Astrocyte of the spinal cord (primary cell): ENCODE data around the gene ARL15.

ENCODE experiments used
- DNase-seq: peaks from one replicate; pipeline ENCODE4 v3.0.0; 2011; ENCODE audit warnings: low read depth, low spot score
- H3K4me3 ChIP-seq: 2 replicates; pipeline ENCODE4 v1.5.1; 2011; ENCODE audit warnings: low read depth, mild to moderate bottlenecking, low read length, moderate library complexity
- in situ Hi-C: cut with HindIII; loops from 2 replicates; pipeline ENCODE4 v1.10.0; 2017; ENCODE audit warnings: low sequenced_read_pairs
- TF ChIP-seq, protein P1 (sequence below): IDR thresholded peaks from 2 replicates; pipeline ENCODE4 v1.5.1; 2012; ENCODE audit warnings: low read depth, mild to moderate bottlenecking, low read length, inconsistent platforms

ARL15 gene

DNA sequence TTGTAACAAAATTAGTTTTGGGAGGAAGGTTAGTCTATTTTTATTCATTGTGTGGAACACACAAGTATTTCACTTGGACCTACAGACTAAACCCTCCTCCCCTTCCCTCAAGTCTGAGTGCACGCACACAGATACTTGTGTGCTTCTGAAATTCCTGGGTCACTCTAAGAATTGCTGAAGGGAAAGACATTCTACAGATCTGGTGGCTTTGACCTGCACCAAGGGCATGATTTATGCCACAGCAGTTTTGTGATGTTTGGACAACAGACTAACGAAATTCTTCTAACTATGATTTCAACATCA lies 150.5 kb downstream of the ARL15 start:
- TF ChIP-seq, protein P1, sequence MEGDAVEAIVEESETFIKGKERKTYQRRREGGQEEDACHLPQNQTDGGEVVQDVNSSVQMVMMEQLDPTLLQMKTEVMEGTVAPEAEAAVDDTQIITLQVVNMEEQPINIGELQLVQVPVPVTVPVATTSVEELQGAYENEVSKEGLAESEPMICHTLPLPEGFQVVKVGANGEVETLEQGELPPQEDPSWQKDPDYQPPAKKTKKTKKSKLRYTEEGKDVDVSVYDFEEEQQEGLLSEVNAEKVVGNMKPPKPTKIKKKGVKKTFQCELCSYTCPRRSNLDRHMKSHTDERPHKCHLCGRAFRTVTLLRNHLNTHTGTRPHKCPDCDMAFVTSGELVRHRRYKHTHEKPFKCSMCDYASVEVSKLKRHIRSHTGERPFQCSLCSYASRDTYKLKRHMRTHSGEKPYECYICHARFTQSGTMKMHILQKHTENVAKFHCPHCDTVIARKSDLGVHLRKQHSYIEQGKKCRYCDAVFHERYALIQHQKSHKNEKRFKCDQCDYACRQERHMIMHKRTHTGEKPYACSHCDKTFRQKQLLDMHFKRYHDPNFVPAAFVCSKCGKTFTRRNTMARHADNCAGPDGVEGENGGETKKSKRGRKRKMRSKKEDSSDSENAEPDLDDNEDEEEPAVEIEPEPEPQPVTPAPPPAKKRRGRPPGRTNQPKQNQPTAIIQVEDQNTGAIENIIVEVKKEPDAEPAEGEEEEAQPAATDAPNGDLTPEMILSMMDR, result no peak
- in situ Hi-C loops, result no loop called here
- DNase-seq, result no peak
- H3K4me3 ChIP-seq, result no peak overlapping the region

DNA sequence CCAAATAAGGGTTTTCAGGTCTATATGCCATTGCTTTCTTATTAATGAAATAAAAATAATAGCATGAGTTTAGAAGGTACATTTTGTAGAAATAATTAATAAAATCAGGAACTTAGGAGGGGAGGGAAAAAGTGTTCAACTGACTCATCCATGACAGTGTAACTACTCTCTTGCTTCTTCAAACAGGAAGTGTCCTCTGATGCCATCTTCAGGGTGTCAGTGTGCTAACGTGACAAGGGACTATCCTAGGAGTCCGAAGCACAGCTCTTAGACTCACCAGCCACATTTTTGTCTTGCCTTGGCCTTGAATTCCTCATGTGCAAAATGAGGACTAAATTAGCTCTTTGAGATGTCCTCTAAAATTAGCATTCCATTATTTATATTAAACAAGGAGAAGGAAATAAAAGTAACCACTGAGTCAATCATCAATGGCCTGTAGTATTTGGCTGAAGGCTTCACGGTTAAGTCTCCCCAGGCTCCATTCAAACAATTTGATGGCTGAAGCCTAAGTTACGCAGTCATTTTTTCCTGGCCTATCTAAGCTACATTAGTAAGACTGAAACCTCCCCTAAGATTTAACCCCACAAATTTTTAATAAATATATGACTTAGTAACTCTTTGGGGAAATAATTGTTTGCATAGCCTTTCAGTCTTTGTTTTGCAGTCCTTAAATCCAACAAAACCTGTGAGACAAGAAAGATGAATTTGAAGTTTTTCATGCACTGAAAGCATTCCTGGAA lies 151.1 kb downstream of the ARL15 start:
- no peak for DNase-seq
- TF ChIP-seq, protein P1, result no peak
- H3K4me3 ChIP-seq, result no peak overlapping the region
- in situ Hi-C loops, result no loop called here

DNA sequence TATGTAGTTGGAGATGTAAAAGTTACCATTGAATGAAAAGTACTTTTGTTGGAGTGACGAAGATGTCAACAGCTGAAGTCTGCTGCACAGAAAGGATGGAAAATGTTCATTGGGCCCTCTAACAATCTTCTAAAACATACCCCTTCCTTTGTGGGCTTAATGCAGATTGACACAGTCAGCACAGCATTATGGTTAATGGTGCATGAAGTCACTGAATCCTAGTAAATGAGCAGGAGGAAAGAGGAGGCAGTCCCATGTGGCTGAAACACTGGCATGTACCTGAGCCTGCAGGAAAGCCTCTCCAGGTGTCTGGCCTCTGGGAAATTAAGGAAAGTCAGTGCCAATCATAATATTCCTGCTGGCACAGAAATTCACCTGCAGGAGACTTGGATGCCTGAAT lies 153.8 kb downstream of the ARL15 start:
- TF ChIP-seq, protein P1, result no peak
- no peak for DNase-seq
- in situ Hi-C loops, result no loop called here
- H3K4me3 ChIP-seq, result no peak overlapping the region

DNA sequence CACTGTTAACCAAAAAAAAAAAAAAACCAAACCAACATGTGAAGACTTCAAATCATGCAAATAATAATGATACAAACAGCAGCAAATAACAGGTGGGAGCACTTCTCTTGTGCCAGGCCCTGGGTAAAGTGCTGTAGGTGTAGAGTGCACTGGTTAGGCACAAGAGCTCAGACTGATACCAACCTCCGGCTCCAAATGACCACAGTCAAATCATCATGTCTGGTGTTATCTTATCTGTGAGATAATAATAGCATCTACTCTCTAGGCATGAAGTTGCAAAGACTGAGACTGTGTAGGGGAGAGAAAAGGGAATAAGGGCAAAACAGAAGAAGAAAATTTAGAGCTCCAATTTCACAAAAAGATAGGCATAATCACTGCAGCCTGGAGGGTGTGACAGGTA lies 159.5 kb downstream of the ARL15 start:
- in situ Hi-C loops, result no loop called here
- no peak for DNase-seq
- TF ChIP-seq, protein P1, result no peak
- no peak overlapping the region for H3K4me3 ChIP-seq

DNA sequence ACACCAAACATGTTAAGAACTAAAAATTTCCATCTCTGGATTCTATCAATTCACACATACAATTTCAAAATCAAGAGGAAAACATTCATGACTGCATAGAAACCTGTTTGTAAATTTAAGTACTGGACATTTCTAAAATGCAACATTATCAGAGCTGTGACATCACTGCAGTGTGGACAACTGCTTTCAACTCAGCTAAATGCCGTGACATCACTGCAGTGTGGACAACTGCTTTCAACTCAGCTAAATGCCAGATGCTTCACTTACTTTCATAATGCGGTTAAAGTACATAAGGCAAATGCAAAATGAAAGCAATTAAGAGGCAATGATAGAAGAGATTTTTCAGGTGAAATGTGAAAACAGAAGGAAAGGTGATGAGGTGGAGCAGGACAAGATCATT lies 161.5 kb downstream of the ARL15 start:
- TF ChIP-seq, protein P1, result no peak
- in situ Hi-C loops, result no loop called here
- no peak for DNase-seq
- H3K4me3 ChIP-seq, result no peak overlapping the region

DNA sequence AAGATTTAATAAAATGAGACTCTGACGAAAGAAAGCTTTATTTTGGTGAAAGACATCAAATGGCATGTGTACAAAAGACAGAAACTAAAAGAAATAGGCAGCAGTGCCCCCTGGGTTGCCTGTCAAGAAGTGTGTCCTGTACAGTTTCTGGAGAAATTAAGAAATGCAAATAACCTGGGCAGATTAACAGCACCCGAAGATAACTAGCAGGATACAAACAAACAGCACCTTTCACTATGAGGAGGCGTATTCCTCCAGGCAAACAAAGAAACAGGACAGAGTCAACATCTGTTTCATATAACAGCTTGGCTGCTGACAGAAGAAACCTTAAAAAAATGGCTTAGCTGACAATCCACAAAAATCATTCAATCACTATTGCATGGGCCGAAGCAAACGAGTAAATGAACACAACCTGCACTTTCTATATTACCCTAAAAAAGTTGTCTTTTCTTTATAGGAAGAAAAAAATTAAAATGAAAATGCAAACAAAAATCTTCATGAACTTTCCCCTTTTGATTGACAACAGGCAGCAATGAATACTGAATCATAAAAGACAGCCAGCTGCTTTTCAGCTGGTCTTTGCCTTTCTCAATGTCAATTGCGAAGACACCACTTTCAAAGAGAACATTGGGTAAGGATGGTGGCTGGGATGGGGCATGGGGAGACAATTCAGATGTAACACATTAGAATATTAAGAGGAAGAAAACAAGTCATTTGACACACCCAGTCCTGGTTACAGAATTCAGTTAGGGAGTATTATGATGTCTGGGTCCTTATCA lies 162.1 kb downstream of the ARL15 start:
- H3K4me3 ChIP-seq, result no peak overlapping the region
- TF ChIP-seq, protein P1, result peak; percentile 24
- peak; percentile 8 for DNase-seq
- in situ Hi-C loops, result no loop called here
